HepG2 (cell line): ENCODE measurements around the gene BIVM. TPM values are rescaled to one million over a fixed set of nuclear protein-coding genes. Genes with fewer than 3 reads are reported as not detected.
A peak's percentile ranks its signal among the peaks of the same experiment; 100 is the strongest.

ENCODE experiments used
- CHCHD3 ChIP-seq: sonication (generic); formaldehyde crosslinking; IDR thresholded peaks from 2 replicates; pipeline ENCODE4 v1.8.0; 2022; ENCODE audit warnings: mild to moderate bottlenecking, missing genetic modification reagents, moderate library complexity
- KDM4B ChIP-seq: sonication (generic); formaldehyde crosslinking; IDR thresholded peaks from 2 replicates; pipeline ENCODE4 v1.4.0; 2020; ENCODE audit warnings: missing genetic modification reagents
- NFE2L1 ChIP-seq: sonication (generic); formaldehyde crosslinking; IDR thresholded peaks from 2 replicates; pipeline ENCODE4 v1.4.0; 2020; ENCODE audit warnings: missing genetic modification reagents, mild to moderate bottlenecking, borderline replicate concordance
- RERE ChIP-seq: IDR thresholded peaks from 2 replicates; pipeline ENCODE4 v1.6.1; 2016; ENCODE audit warnings: low read depth, missing genetic modification reagents, missing compliant biosample characterization
- TRAFD1 ChIP-seq: sonication (generic); formaldehyde crosslinking; IDR thresholded peaks from 2 replicates; pipeline ENCODE4 v1.5.1; 2020; ENCODE audit warnings: missing genetic modification reagents, mild to moderate bottlenecking, borderline replicate concordance
- ZNF12 ChIP-seq: sonication (generic); formaldehyde crosslinking; IDR thresholded peaks from 2 replicates; pipeline ENCODE4 v1.5.0; 2020; ENCODE audit warnings: missing genetic modification reagents
- ZNF770 ChIP-seq: sonication (generic); formaldehyde crosslinking; IDR thresholded peaks from 2 replicates; pipeline ENCODE4 v1.5.0; 2020; ENCODE audit warnings: mild to moderate bottlenecking, missing genetic modification reagents
- ZNF790 ChIP-seq: sonication (generic); formaldehyde crosslinking; IDR thresholded peaks from 2 replicates; pipeline ENCODE4 v1.8.0; 2022; ENCODE audit warnings: missing genetic modification reagents, mild to moderate bottlenecking, borderline replicate concordance
- ZNF816 ChIP-seq: sonication (generic); formaldehyde crosslinking; IDR thresholded peaks from 2 replicates; pipeline ENCODE4 v1.8.0; 2022; ENCODE audit warnings: missing genetic modification reagents, mild to moderate bottlenecking, borderline replicate concordance
- polyA plus RNA-seq, 8 experiments: library from polyadenylated mRNA; depleted of rRNA in 3 of 8; stranded (reverse) in 7 of 8; unstranded in 1 of 8; fragments of >200 nt; fragmentation: Illumina TruSeq in 4 of 8; extraction: Trizol in 4 of 8; gene quantifications; 2 replicates each; pipeline versions ENCODE4 v1.2.1 to v1.2.3, GENCODE V29; 2011 to 2016; ENCODE audit warnings: low read depth in 4 of 8, missing spikeins in 1 of 8, mixed read lengths in 1 of 8; ENCODE audit not compliant: insufficient read depth in 1 of 8
- total RNA-seq, 5 experiments: library from RNA; depleted of rRNA; stranded (reverse); fragments of >200 nt; fragmentation: Illumina TruSeq; extraction: Trizol; gene quantifications; 2 replicates each; pipeline ENCODE4 v1.2.3, GENCODE V29; 2016; ENCODE audit warnings: low read depth in 1 of 5
- TF ChIP-seq, protein P1 (sequence below): sonication (generic); formaldehyde crosslinking; IDR thresholded peaks from 2 replicates; pipeline ENCODE4 v1.4.0; 2020; ENCODE audit warnings: missing genetic modification reagents
- TF ChIP-seq, protein P2 (sequence below): sonication (generic); formaldehyde crosslinking; IDR thresholded peaks from 2 replicates; pipeline ENCODE4 v1.9.0; 2021; ENCODE audit warnings: missing genetic modification reagents, mild to moderate bottlenecking, borderline replicate concordance

The BIVM gene
- total and polyA plus RNA-seq, 2 of the 13 experiments (the other 11 are each of a cell fraction or from before 2014, with no cell fraction given): 10.4 to 15.8 TPM

- TF ChIP-seq RERE (no peak), ZNF790 (CRISPR knock-in tag) (no peak; the same call in 1 of the 2 replicates), ZNF12 (0 out of 2 replicates have a peak, but pooled peaks have one; percentile 10), ZNF816 (CRISPR knock-in tag) (peak; percentile 81; the same call in 1 of the 2 replicates), KDM4B (CRISPR knock-in tag) (no peak), NFE2L1 (CRISPR knock-in tag) (no peak), ZNF770 (CRISPR knock-in tag) (no peak), CHCHD3 (CRISPR knock-in tag) (no peak), TRAFD1 (no peak; the same call in 1 of the 2 replicates)
- TF ChIP-seq, protein P1, sequence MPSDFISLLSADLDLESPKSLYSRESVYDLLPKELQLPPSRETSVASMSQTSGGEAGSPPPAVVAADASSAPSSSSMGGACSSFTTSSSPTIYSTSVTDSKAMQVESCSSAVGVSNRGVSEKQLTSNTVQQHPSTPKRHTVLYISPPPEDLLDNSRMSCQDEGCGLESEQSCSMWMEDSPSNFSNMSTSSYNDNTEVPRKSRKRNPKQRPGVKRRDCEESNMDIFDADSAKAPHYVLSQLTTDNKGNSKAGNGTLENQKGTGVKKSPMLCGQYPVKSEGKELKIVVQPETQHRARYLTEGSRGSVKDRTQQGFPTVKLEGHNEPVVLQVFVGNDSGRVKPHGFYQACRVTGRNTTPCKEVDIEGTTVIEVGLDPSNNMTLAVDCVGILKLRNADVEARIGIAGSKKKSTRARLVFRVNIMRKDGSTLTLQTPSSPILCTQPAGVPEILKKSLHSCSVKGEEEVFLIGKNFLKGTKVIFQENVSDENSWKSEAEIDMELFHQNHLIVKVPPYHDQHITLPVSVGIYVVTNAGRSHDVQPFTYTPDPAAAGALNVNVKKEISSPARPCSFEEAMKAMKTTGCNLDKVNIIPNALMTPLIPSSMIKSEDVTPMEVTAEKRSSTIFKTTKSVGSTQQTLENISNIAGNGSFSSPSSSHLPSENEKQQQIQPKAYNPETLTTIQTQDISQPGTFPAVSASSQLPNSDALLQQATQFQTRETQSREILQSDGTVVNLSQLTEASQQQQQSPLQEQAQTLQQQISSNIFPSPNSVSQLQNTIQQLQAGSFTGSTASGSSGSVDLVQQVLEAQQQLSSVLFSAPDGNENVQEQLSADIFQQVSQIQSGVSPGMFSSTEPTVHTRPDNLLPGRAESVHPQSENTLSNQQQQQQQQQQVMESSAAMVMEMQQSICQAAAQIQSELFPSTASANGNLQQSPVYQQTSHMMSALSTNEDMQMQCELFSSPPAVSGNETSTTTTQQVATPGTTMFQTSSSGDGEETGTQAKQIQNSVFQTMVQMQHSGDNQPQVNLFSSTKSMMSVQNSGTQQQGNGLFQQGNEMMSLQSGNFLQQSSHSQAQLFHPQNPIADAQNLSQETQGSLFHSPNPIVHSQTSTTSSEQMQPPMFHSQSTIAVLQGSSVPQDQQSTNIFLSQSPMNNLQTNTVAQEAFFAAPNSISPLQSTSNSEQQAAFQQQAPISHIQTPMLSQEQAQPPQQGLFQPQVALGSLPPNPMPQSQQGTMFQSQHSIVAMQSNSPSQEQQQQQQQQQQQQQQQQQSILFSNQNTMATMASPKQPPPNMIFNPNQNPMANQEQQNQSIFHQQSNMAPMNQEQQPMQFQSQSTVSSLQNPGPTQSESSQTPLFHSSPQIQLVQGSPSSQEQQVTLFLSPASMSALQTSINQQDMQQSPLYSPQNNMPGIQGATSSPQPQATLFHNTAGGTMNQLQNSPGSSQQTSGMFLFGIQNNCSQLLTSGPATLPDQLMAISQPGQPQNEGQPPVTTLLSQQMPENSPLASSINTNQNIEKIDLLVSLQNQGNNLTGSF (CRISPR knock-in tag): peak; percentile 53; the same call in 1 of the 2 replicates
- TF ChIP-seq, protein P2, sequence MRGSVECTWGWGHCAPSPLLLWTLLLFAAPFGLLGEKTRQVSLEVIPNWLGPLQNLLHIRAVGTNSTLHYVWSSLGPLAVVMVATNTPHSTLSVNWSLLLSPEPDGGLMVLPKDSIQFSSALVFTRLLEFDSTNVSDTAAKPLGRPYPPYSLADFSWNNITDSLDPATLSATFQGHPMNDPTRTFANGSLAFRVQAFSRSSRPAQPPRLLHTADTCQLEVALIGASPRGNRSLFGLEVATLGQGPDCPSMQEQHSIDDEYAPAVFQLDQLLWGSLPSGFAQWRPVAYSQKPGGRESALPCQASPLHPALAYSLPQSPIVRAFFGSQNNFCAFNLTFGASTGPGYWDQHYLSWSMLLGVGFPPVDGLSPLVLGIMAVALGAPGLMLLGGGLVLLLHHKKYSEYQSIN (CRISPR knock-in tag): no peak
These were observed 46.8 kb downstream of the BIVM start, which contains the start of gene ERCC5 (continued) for GRCh38 chr13:102845630-102846260.
